ENCODE results near the gene LMX1A. TPM values are rescaled to one million over a fixed set of nuclear protein-coding genes. Genes with fewer than 3 reads are reported as not detected.

Gene LMX1A
- total and polyA plus RNA-seq, 4 donors: 0.05 to 0.17 TPM; not detected in 2

- no peaks in the 10 kb centered on the region for H3K36me3 ChIP-seq (ENCODE audit: control insufficient read depth in 4 of 4, insufficient read depth in 3 of 4, low read depth in 1 of 4, low read length in 3 of 4)
- 56% methylated on average over 3 of the region's 3 CpGs for WGBS
- no peak overlapping the region for H3K4me3 ChIP-seq (ENCODE audit: low read depth in 1 of 3, low read length in 3 of 3)
- H3K27me3 ChIP-seq (ENCODE audit: control insufficient read depth in 4 of 4, insufficient read depth in 4 of 4, low read length in 3 of 4): no peaks in the 10 kb centered on the region
- H3K9me3 ChIP-seq (ENCODE audit: control insufficient read depth in 4 of 4, low read length in 3 of 4): no peaks in the 10 kb centered on the region
- DNase-seq (ENCODE audit: low spot score): no peak
- H3K4me1 ChIP-seq (ENCODE audit: control insufficient read depth in 4 of 4, insufficient read depth in 4 of 4, low read length in 3 of 4): no peaks in the 10 kb centered on the region
- no peak for TF ChIP-seq JUND (IDR thresholded peaks at IDR 0.05)
- no peak for TF ChIP-seq GABPA (IDR thresholded peaks at IDR 0.05 in 1 of 2, conservative IDR thresholded peaks at IDR 0.05 in 1 of 2)
- no peak for TF ChIP-seq HNF4A (conservative IDR thresholded peaks at IDR 0.05)
- no peak for TF ChIP-seq FOXA1 (IDR thresholded peaks at IDR 0.05)
- TF ChIP-seq SP1 (IDR thresholded peaks at IDR 0.05): no peak
- TF ChIP-seq YY1 (IDR thresholded peaks at IDR 0.05): no peak
- no peak for TF ChIP-seq REST (IDR thresholded peaks at IDR 0.05)
- TF ChIP-seq CTCF (IDR thresholded peaks at IDR 0.05; ENCODE audit: low read depth, low read length, missing input control): no peak
- TF ChIP-seq TAF1 (conservative IDR thresholded peaks at IDR 0.05): no peak
- no peak for TF ChIP-seq FOXA2 (IDR thresholded peaks at IDR 0.05)
- no peak for TF ChIP-seq ATF3 (IDR thresholded peaks at IDR 0.05)
- no peak for TF ChIP-seq NR2F2 (IDR thresholded peaks at IDR 0.05)
- no peak overlapping the region for H3K27ac ChIP-seq (ENCODE audit: low read depth in 1 of 2, low read length in 2 of 2)
- no peak overlapping the region for H3K9ac ChIP-seq (ENCODE audit: low read depth in 1 of 2, low read length in 2 of 2)
These were observed 26.0 kb downstream of the LMX1A start for GRCh38 chr1:165330483-165330882.

GRCh38 chr1:165329104-165329503 lies 27.4 kb downstream of the LMX1A start:
- H3K4me3 ChIP-seq (ENCODE audit: low read depth in 1 of 3, low read length in 3 of 3): no peak overlapping the region
- H3K4me1 ChIP-seq (ENCODE audit: control insufficient read depth in 4 of 4, insufficient read depth in 4 of 4, low read length in 3 of 4): no peaks in the 10 kb centered on the region
- H3K27me3 ChIP-seq (ENCODE audit: control insufficient read depth in 4 of 4, insufficient read depth in 4 of 4, low read length in 3 of 4): no peaks in the 10 kb centered on the region
- 86% methylated on average over 5 of the region's 5 CpGs for WGBS
- H3K9ac ChIP-seq (ENCODE audit: low read depth in 1 of 2, low read length in 2 of 2): no peak overlapping the region
- H3K9me3 ChIP-seq (ENCODE audit: control insufficient read depth in 4 of 4, low read length in 3 of 4): no peaks in the 10 kb centered on the region
- no peak for DNase-seq (ENCODE audit: low spot score)
- TF ChIP-seq RAD21 (IDR thresholded peaks at IDR 0.05) (no peak), CTCF (IDR thresholded peaks at IDR 0.05; ENCODE audit: low read depth, low read length, missing input control) (no peak), MAX (IDR thresholded peaks at IDR 0.05) (no peak), EGR1 (IDR thresholded peaks at IDR 0.05; ENCODE audit: low read depth in 2 of 2) (no peak), ZBTB33 (IDR thresholded peaks at IDR 0.05) (no peak), YY1 (IDR thresholded peaks at IDR 0.05) (no peak), FOXA2 (IDR thresholded peaks at IDR 0.05) (no peak), HNF4A (conservative IDR thresholded peaks at IDR 0.05) (no peak), JUND (IDR thresholded peaks at IDR 0.05) (no peak), NR2F2 (IDR thresholded peaks at IDR 0.05) (no peak), REST (IDR thresholded peaks at IDR 0.05) (no peak), SP1 (IDR thresholded peaks at IDR 0.05) (no peak), ATF3 (IDR thresholded peaks at IDR 0.05) (no peak), TAF1 (conservative IDR thresholded peaks at IDR 0.05) (no peak), GABPA (IDR thresholded peaks at IDR 0.05 in 1 of 2, conservative IDR thresholded peaks at IDR 0.05 in 1 of 2) (no peak)
- H3K36me3 ChIP-seq (ENCODE audit: control insufficient read depth in 4 of 4, insufficient read depth in 3 of 4, low read depth in 1 of 4, low read length in 3 of 4): no peaks in the 10 kb centered on the region
- no peak overlapping the region for H3K27ac ChIP-seq (ENCODE audit: low read depth in 1 of 2, low read length in 2 of 2)

Data from liver (tissue), 9 donors.